Lower leg skin (tissue), 3 donors: ENCODE measurements around the gene TBX18.

Experiments
- CTCF ChIP-seq, 3 donors: fragments of 450-650 bp; IDR thresholded peaks; one replicate each; pipeline ENCODE4 v1.5.1; 2016; ENCODE audit warnings: antibody characterized with exemption in 3 of 3, mild to moderate bottlenecking in 3 of 3, moderate library complexity in 2 of 3
- POLR2A ChIP-seq, 2 donors: fragments of 450-650 bp; IDR thresholded peaks; one replicate each; pipeline ENCODE4 v1.6.1; 2016 to 2017; ENCODE audit warnings: antibody characterized with exemption in 2 of 2, mild to moderate bottlenecking in 1 of 2, moderate library complexity in 1 of 2

- no peak for TF ChIP-seq POLR2A (IDR thresholded peaks at IDR 0.05)
- no peak for TF ChIP-seq CTCF (IDR thresholded peaks at IDR 0.05)
These were observed 9.2 kb upstream of the TBX18 start for GRCh38 chr6:84773431-84774156.
